GM21576 (cell line): ENCODE measurements around the gene TPGS1.

Experiments used
- ATAC-seq: cut with Tn5 transposase; IDR thresholded peaks from one replicate; pipeline ENCODE4 v1.9.1; 2021; ENCODE audit warnings: mild to moderate bottlenecking, moderate library complexity; ENCODE audit not compliant: unreplicated experiment

The TPGS1 gene

DNA sequence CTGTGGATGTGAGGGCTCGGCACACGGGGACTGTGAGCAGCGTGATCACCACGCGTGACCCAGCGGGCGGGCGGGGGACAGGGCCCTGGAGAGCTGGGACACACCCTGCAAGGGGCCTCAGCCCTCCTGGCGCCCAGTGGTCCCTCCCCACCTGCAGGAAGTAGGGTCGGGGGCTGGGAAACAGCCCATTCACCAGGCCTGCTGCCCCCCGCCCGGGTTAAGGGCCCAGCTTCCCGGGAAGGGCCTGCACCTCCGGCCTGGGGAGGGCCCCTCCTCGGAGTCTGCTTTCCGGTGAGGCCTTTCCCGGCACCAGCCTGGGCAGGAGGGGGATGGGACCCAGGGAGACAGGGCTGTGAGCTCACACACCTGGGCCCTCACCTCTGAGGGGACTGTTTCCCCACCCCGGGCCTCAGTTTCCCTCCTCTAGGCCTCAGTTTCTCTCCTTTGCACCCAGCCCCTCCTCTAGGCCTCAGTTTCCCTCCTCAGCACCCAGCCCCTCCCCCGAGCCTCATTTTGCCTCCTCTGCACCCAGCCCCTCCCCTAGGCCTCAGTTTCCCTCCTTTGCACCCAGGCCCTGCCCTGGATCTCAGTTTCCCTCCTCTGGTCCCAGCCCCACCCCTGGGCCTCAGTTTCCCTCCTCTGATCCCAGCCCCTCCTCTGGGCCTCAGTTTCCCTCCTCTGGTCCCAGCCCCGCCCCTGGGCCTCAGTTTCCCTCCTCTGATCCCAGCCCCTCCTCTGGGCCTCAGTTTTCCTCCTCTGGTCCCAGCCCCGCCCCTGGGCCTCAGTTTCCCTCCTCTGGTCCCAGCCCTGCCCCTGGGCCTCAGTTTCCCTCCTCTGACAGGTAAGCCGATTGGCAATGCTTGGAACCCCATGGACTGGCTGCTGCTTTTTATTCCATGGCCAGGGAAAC is 12.9 kb upstream of the TPGS1 start:
- no peak for ATAC-seq

GRCh38 chr19:495081-495401 is 12.3 kb upstream of the TPGS1 start:
- no peak for ATAC-seq

DNA sequence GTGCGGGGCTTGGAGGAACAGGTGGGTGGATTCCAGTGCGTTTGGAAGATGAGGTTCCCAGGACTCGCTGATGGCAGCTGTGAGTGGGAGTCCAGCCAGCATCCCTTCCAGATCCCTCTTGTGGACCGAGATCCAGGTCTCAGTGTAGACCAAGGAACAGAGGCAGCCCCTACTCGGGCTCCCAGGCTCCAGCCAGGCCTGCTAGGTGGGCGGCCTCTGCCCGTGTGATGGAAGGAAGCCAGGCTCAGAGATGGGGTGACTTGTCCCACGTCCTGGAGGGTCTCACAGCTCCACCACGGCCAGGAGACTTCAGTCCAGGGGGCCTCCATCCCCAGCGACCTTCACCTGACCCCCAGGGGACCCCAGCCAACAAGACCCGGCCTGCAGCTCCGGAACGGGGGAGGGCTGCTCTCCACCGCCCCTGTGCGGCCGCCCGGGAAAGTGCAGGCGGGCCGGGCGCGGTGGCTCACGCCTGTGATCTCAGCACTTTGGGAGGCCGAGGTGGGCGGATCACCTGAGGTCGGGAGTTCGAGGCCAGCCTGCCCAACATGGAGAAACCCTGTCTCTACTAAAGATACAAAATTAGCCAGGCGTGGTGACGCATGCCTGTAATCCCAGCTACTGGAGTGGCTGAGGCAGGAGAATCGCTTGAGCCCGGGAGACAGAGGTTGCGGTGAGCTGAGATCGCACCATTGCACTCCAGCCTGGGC is 11.7 kb upstream of the TPGS1 start:
- no peak for ATAC-seq

DNA sequence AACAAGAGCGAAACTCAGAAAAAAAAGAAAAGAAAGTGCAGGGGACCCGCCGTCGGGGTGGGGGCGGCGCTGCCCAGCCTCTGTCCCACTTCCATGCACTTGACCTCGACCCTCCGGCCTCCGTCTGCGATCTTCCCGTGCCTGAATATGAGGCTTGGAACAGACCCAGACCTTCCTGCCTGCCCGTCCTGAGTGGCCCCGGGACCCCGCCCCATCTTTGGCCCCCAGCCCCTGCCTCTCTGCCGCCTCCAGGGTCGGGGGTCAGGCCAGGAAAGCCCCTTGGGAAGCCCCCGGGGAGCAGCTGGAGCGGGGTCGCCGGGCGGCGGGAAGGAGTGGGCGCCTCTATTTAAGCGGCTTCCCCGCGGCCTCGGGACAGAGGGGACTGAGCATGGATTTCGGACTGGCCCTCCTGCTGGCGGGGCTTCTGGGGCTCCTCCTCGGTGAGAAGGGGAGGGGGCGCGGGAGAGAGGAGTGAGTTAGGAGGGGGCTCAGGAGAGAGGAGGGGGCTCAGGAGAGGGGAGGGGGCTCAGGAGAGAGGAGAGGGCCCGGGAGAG is 11.1 kb upstream of the TPGS1 start, which contains the start of gene MADCAM1:
TSS of gene MADCAM1 (plus strand) at position 375 of the 554 bp plus-strand sequence. CDS start at position 389, 14 bp downstream.
- no peak for ATAC-seq

GRCh38 chr19:496986-497385 is 10.3 kb upstream of the TPGS1 start:
- no peak for ATAC-seq

- ATAC-seq: no peak
Observed at GRCh38 chr19:497491-497868, 9.8 kb upstream of the TPGS1 start.

GRCh38 chr19:497869-498510 is 9.3 kb upstream of the TPGS1 start:
- no peak for ATAC-seq

DNA sequence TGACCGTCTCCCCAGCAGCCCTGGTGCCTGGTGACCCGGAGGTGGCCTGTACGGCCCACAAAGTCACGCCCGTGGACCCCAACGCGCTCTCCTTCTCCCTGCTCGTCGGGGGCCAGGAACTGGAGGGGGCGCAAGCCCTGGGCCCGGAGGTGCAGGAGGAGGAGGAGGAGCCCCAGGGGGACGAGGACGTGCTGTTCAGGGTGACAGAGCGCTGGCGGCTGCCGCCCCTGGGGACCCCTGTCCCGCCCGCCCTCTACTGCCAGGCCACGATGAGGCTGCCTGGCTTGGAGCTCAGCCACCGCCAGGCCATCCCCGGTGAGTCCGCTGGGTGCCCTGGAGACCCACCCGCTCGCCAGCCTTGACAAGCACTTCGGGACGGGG is 8.8 kb upstream of the TPGS1 start:
- no peak for ATAC-seq

DNA sequence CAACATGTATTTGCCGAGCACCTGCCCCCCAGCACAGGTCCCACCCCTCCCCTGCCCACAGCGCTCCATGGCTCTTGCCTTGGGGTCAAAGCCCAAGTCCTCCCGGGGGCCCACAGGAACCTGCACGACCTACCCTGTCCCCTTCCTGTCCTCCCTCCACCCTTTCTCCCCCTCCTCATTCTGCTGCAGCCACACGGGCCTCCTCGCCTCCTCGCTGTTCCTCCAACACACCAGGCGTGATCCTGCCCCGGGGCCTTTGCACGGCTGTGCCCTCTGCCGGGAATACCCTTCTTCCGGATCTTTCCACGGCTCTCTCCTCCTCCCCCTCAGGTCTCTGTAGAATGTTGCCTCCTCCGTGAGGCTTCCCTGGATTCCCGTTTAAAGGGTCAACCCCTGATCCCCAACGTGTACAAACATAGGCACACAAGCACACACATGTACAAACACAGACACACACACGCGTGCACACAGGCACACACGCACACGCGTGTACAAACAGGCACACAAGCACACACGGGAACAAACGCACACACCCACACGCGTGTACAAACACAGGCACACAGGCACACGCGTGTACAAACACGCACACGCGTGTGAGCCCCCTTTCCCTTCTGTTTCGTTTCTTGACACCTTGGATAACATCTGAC is 8.2 kb upstream of the TPGS1 start:
- ATAC-seq: no peak

GRCh38 chr19:501646-502045 is 5.7 kb upstream of the TPGS1 start:
- no peak for ATAC-seq

- no peak for ATAC-seq
Observed at GRCh38 chr19:504616-505015, 2.7 kb upstream of the TPGS1 start.

DNA sequence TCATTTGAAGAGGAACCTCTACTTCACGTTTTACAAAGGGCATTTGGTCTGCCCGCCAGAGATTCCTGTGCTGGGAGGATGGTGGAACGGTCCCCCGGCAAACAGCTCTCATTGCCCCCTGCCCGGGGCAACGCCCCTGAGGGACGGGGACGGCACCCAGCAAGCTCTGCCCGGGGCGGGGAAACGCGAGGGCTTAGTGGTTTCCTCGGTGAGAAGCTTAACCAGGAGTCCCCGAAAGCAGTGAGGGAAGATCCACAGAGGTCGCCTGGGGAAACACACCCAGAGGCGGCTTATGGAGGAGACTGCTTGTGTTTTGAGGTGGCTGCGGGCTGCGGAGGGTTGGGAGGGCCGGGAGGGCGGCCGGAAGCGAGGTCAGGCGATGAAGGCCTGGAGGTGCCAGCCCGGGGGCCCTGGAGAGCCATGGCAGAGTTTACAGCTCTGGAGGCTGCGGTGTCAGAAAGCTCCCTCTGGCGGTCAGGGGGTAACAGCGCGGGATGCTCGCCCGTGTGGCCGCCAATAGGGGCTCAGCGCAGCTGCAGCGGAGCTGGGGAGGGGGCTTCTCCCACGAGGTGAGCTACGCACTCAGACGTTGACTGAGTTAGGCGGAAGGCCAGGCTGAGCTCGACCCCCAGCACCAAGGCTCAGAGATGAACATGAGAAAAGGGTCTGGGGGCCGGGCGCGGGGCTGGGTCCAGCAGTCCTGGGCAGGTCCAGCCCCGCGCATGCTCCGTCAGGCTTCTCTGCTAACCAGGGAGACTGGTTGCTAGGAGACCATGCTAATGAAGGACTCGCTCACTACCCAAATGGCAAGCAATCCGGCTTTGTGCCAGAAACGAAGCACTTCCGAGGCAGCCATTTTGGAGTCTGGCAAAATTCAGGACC is 652 bp upstream of the TPGS1 start:
- ATAC-seq: peak; percentile 65

GRCh38 chr19:508204-509150 is 1.2 kb downstream of the TPGS1 start:
- no peak for ATAC-seq

DNA sequence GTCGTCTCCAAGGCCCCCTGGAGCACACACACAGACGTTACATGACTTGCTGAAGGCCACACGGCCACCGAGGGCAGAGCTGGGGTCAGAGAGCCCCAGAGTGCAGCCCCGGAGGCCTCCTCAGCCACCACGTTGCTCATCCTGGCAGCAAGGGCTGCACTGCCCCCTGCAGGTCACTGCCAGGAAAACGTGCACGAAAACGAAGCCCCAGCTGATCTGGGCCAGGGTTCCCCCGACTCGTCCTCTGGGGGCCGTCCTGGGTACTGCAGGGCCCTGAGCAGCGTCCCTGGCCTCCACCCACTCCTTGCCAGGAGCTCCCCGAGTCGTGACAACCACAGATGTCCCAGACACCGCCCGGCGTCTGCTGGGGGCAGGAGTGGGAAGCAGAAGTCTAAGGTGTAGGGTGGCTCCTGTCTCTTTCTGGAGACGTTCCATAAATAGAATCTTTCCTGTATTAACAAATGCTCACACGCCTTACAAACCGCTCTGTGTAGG is 3.4 kb downstream of the TPGS1 start:
- no peak for ATAC-seq

DNA sequence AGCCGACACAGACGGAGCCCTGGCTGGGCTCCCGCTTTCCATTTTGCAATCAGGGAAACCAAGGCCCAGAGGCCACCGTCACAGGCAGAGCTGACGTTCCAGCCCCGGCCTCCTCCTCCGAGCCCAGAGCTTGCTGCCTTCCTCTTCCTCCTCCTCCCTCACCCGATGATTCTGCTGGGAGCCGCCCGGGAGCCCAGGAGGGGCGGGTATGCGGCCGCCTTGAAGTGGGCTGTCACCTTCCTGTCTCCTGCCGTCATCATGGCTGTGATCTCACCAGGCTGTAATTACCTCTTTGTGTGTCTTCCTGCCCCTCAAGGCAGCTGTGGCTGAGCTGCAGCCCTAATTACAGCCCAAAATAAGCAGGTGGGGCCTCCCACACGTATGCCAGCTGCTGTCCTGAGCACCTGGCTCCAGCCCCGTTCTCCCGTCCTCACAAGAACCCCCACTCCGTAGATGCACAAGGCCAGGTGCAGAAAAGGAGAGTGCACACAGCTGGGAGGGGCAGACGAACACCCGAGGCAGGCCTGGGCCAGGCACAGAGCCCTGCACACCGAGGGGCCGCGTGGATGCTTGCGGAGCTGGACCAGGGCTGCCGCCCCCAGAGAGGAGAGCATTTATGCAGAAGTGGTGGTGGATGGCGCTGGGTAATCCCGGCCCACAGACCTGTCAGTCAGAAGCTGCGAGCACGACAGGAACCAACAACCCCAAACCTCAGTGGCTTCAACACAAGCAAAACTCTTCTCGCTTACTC is 4.0 kb downstream of the TPGS1 start:
- no peak for ATAC-seq

GRCh38 chr19:512547-513365 is 5.5 kb downstream of the TPGS1 start:
- no peak for ATAC-seq
